Bronchial epithelial cell (primary cell): ENCODE results near the gene GLI2. TPM values are rescaled to one million over a fixed set of nuclear protein-coding genes. Genes with fewer than 3 reads are reported as not detected.
A peak's percentile ranks its signal among the peaks of the same experiment; 100 is the strongest.

Experiments used
- DNase-seq: peaks from one replicate; pipeline ENCODE4 v3.0.0-alpha.2; 2010; ENCODE audit warnings: low read depth
- FAIRE-seq: peaks from 2 replicates; lab custom pipeline; 2011; peaks lifted over from hg19 to GRCh38; lab: Jason Lieb, UNC
- H3K27me3 ChIP-seq: 2 replicates; pipeline ENCODE4 v1.5.1; 2011; ENCODE audit warnings: low read length; ENCODE audit not compliant: control insufficient read depth, insufficient read depth
- H3K36me3 ChIP-seq: 2 replicates; pipeline ENCODE4 v1.5.1; 2011; ENCODE audit warnings: low read length; ENCODE audit not compliant: control insufficient read depth, insufficient read depth
- H3K4me3 ChIP-seq: 2 replicates; pipeline ENCODE4 v1.5.1; 2011; ENCODE audit warnings: mild to moderate bottlenecking, low read depth, low read length, control low read depth
- CTCF ChIP-seq: IDR thresholded peaks from 2 replicates; pipeline ENCODE4 v1.5.1; 2011; ENCODE audit warnings: mild to moderate bottlenecking, moderate library complexity, low read length, control low read depth, inconsistent platforms; ENCODE audit not compliant: insufficient read depth, severe bottlenecking
- total RNA-seq: library from RNA; depleted of rRNA; stranded (reverse); fragments of >200 nt; gene quantifications from 2 replicates; pipeline ENCODE4 v1.2.1, GENCODE V29; 2014

The GLI2 gene
- total RNA-seq, 1 donor from 2014 or later: under 0.01 TPM

GRCh38 chr2:120731175-120731574 lies 4.5 kb upstream of the GLI2 start:
- peaks cover 12% of the 10 kb centered on the region for H3K27me3 ChIP-seq
- no peak overlapping the region for H3K4me3 ChIP-seq
- DNase-seq: no peak

GRCh38 chr2:120732506-120733237 lies 3.0 kb upstream of the GLI2 start:
- FAIRE-seq: no peak
- TF ChIP-seq CTCF: no peak
- Histone ChIP-seq H3K4me3 (no peak overlapping the region), H3K36me3 (no peaks in the 10 kb centered on the region), H3K27me3 (peaks cover 15% of the 10 kb centered on the region)
- DNase-seq: no peak

More at GRCh38 chr2:120731175-120731574, 4.5 kb upstream of the GLI2 start:
- TF ChIP-seq CTCF: no peak
- no peaks in the 10 kb centered on the region for H3K36me3 ChIP-seq
- no peak for FAIRE-seq

GRCh38 chr2:120733238-120733932 lies 2.3 kb upstream of the GLI2 start:
- no peak for TF ChIP-seq CTCF
- no peak for DNase-seq
- no peak for FAIRE-seq
- no peak overlapping the region for H3K4me3 ChIP-seq
- no peaks in the 10 kb centered on the region for H3K36me3 ChIP-seq
- peaks cover 15% of the 10 kb centered on the region for H3K27me3 ChIP-seq

GRCh38 chr2:120734930-120735651 lies 577 bp upstream of the GLI2 start:
- Histone ChIP-seq H3K27me3 (peaks cover 16% of the 10 kb centered on the region), H3K4me3 (no peak overlapping the region), H3K36me3 (no peaks in the 10 kb centered on the region)
- FAIRE-seq (no peak), DNase-seq (no peak)
- TF ChIP-seq CTCF: no peak

GRCh38 chr2:120736202-120736623 lies 545 bp downstream of the GLI2 start:
- H3K36me3 ChIP-seq: no peaks in the 10 kb centered on the region
- no peak for TF ChIP-seq CTCF
- H3K27me3 ChIP-seq: peaks cover 20% of the 10 kb centered on the region
- DNase-seq: no peak
- FAIRE-seq: no peak
- peak overlapping the region; percentile 35 for H3K4me3 ChIP-seq
